HCT116 (cell line): Measurements from ENCODE around the gene GIPR.

Experiments used
- FOSL1 ChIP-seq: IDR thresholded peaks from 2 replicates; pipeline ENCODE4 v1.6.1; 2012; ENCODE audit warnings: low read depth
- JUND ChIP-seq: IDR thresholded peaks from 2 replicates; pipeline ENCODE4 v1.6.1; 2012
- POLR2A ChIP-seq: IDR thresholded peaks from 2 replicates; pipeline ENCODE4 v1.7.0; 2011; ENCODE audit warnings: borderline replicate concordance; ENCODE audit not compliant: insufficient read depth, insufficient read length; ENCODE audit errors: extremely low read depth
- RAD21 ChIP-seq: IDR thresholded peaks from 2 replicates; pipeline ENCODE4 v1.6.1; 2012; ENCODE audit warnings: low read depth, mild to moderate bottlenecking
- SIN3A ChIP-seq: IDR thresholded peaks from 2 replicates; pipeline ENCODE4 v1.6.1; 2012; ENCODE audit warnings: low read depth
- TCF7L2 ChIP-seq: IDR thresholded peaks from 2 replicates; pipeline ENCODE4 v1.7.0; 2011; ENCODE audit warnings: borderline replicate concordance, inconsistent platforms; ENCODE audit not compliant: insufficient read depth, insufficient read length; ENCODE audit errors: extremely low read depth
- YY1 ChIP-seq: IDR thresholded peaks from 2 replicates; pipeline ENCODE4 v1.6.1; 2011; ENCODE audit warnings: low read length, low read depth, moderate library complexity, mild to moderate bottlenecking; ENCODE audit not compliant: insufficient replicate concordance; ENCODE audit errors: extremely low read depth
- ZNF274 ChIP-seq: fragments of 200-500 bp; sonication (Bioruptor generic); IDR thresholded peaks from 2 replicates; pipeline ENCODE4 v1.6.1; 2014; ENCODE audit warnings: mild to moderate bottlenecking, low read depth, low read length, inconsistent platforms
- TF ChIP-seq, protein P1 (sequence below), 3 experiments: fragments of 200-600 bp in 1 of 3; sonication (generic) in 1 of 3; IDR thresholded peaks in 2 of 3; conservative IDR thresholded peaks in 1 of 3; 2 replicates each; pipeline ENCODE4 v1.5.1; 2012 to 2017; ENCODE audit warnings: low read depth in 2 of 3, low read length in 2 of 3, antibody characterized with exemption in 1 of 3, borderline replicate concordance in 1 of 3, control low read depth in 1 of 3, mild to moderate bottlenecking in 1 of 3, mixed read lengths in 1 of 3, mixed run types in 1 of 3, moderate library complexity in 1 of 3; ENCODE audit not compliant: insufficient read depth in 1 of 3
- TF ChIP-seq, protein P2 (sequence below): IDR thresholded peaks from 2 replicates; pipeline ENCODE4 v1.6.1; 2012

DNA sequence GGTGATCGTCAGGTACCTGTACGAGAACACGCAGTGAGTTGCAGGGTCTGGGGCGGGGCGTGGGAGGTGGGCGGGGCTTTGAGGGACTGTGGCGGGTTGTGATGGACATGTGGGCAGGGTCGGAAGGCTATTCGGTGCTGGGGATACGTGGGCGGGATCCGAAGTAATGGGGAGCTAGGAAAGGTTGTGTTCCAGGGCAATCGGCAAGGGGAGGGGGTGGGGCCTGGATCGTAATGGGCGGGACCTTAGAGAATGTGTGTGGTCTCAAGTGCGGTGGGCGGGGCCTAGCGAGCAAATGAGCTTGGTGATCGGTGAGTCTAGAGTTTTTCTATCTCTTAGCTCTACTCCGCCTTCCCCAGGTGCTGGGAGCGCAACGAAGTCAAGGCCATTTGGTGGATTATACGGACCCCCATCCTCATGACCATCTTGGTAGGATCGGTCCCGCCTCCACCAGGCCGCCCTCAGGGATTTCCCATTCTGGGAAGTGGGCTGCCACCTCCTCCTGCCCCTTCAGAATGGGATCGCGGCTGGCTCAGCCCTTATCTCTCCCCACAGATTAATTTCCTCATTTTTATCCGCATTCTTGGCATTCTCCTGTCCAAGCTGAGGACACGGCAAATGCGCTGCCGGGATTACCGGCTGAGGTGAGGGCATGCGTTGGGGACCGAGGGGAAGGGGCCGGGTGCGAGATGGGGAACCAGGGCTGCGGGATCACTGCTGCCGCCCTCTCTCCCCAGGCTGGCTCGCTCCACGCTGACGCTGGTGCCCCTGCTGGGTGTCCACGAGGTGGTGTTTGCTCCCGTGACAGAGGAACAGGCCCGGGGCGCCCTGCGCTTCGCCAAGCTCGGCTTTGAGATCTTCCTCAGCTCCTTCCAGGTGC lies 9.6 kb downstream of the GIPR start:
- TF ChIP-seq, protein P1, sequence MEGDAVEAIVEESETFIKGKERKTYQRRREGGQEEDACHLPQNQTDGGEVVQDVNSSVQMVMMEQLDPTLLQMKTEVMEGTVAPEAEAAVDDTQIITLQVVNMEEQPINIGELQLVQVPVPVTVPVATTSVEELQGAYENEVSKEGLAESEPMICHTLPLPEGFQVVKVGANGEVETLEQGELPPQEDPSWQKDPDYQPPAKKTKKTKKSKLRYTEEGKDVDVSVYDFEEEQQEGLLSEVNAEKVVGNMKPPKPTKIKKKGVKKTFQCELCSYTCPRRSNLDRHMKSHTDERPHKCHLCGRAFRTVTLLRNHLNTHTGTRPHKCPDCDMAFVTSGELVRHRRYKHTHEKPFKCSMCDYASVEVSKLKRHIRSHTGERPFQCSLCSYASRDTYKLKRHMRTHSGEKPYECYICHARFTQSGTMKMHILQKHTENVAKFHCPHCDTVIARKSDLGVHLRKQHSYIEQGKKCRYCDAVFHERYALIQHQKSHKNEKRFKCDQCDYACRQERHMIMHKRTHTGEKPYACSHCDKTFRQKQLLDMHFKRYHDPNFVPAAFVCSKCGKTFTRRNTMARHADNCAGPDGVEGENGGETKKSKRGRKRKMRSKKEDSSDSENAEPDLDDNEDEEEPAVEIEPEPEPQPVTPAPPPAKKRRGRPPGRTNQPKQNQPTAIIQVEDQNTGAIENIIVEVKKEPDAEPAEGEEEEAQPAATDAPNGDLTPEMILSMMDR (IDR thresholded peaks at IDR 0.05 in 2 of 3, conservative IDR thresholded peaks at IDR 0.05 in 1 of 3; ENCODE audit: borderline replicate concordance in 1 of 3, insufficient read depth in 1 of 3, low read depth in 2 of 3, low read length in 2 of 3) = no peak
- TF ChIP-seq, protein P2, sequence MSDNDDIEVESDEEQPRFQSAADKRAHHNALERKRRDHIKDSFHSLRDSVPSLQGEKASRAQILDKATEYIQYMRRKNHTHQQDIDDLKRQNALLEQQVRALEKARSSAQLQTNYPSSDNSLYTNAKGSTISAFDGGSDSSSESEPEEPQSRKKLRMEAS = no peak
- TF ChIP-seq ZNF274 = no peak
- no peak for TF ChIP-seq TCF7L2
- TF ChIP-seq JUND = no peak
- TF ChIP-seq FOSL1 = no peak
- TF ChIP-seq YY1 = no peak
- TF ChIP-seq POLR2A = no peak
- TF ChIP-seq RAD21 = no peak
- TF ChIP-seq SIN3A = no peak
